SU-DHL-6 (cell line): Measurements from ENCODE around the gene CCNY.

Source experiments
- EZH2phosphoT487 ChIP-seq: fragments of 200-600 bp; sonication (generic), shearing (Covaris generic); conservative IDR thresholded peaks from 2 replicates; pipeline ENCODE4 v1.6.1; 2018; ENCODE audit warnings: mild to moderate bottlenecking, antibody characterized with exemption, low read length, moderate library complexity, mixed read lengths
- TF ChIP-seq, protein P1 (sequence below): fragments of 200-600 bp; sonication (generic); IDR thresholded peaks from one replicate; pipeline ENCODE4 v1.5.1; 2017; ENCODE audit warnings: antibody characterized with exemption, mild to moderate bottlenecking, low read length, moderate library complexity; ENCODE audit not compliant: insufficient read depth, poor library complexity, severe bottlenecking

DNA sequence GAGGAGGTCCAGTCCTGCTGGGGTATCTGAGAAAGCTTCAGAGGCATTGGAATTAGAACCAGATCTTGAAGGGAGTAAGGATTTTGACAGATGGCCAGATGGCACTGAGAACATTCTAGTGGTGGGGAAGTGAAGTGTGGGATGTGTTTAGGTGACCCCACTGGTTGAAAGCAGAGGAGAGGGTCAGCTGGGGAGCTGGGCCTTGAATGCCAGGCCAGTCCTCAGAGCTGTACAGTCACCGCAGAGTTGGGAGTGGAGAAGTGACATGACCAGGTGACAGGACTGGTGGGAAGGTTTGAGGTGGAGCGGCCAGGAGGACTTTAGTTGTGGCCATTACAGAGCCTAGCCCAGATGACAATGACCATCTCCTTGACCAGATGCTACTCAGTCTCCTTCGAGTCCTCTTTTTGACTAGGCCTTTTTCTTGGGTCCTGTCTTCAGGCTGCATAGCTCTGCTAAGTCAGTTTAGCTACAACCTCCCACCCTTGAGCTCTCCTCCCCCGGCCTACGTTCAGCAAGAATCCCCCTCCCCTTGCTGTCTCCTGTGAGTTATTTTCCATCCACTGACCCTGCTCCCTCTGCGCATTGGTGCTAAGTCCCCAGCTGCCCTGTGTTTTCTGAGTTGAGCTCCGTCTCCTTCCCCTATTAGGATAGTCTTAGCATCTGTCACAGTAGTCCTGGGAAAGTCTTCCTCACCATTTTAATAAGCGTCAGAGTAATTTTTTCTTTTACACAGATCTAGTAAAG is 56.3 kb downstream of the CCNY start:
- TF ChIP-seq, protein P1, sequence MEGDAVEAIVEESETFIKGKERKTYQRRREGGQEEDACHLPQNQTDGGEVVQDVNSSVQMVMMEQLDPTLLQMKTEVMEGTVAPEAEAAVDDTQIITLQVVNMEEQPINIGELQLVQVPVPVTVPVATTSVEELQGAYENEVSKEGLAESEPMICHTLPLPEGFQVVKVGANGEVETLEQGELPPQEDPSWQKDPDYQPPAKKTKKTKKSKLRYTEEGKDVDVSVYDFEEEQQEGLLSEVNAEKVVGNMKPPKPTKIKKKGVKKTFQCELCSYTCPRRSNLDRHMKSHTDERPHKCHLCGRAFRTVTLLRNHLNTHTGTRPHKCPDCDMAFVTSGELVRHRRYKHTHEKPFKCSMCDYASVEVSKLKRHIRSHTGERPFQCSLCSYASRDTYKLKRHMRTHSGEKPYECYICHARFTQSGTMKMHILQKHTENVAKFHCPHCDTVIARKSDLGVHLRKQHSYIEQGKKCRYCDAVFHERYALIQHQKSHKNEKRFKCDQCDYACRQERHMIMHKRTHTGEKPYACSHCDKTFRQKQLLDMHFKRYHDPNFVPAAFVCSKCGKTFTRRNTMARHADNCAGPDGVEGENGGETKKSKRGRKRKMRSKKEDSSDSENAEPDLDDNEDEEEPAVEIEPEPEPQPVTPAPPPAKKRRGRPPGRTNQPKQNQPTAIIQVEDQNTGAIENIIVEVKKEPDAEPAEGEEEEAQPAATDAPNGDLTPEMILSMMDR, result no peak
- no peak for TF ChIP-seq EZH2phosphoT487
